HCT116 (cell line): Measurements from ENCODE around the gene CFAP46. TPM values are rescaled to one million over a fixed set of nuclear protein-coding genes. Genes with fewer than 3 reads are reported as not detected.

ENCODE experiments used
- ATAC-seq: fragments of 200-7000 bp; cut with Tn5 transposase; 2 replicates; pipeline ENCODE4 v1.9.1; 2020; ENCODE audit warnings: mild to moderate bottlenecking, moderate library complexity
- BruUV-seq: library from RNA; stranded (reverse); fragments of 400-500 nt; replicated peaks from 2 replicates; lab custom pipeline; 2021; lab: Mats Ljungman, UMichigan
- CTCF ChIA-PET: fragments of 300-600 bp; sonication (Branson Sonifier 250); formaldehyde crosslinking; loops from one replicate; lab custom pipeline; 2021; ENCODE audit warnings: antibody characterized with exemption; lab: Charles Lee
- POLR2A ChIA-PET: fragments of 300-600, 350-600 bp; sonication (Branson Sonifier 250); formaldehyde crosslinking; loops from one replicate; lab custom pipeline; 2021; ENCODE audit warnings: antibody characterized with exemption; lab: Charles Lee
- RAD21 ChIA-PET, 2 experiments: fragments of 300-600 bp; sonication (Branson Sonifier 250); formaldehyde crosslinking; loops; one replicate each; lab custom pipeline; 2023; ENCODE audit warnings: low total read pairs in 2 of 2; ENCODE audit not compliant: uncharacterized antibody in 2 of 2, unreplicated experiment in 2 of 2, low non-redundant PET in 1 of 2; lab: Charles Lee
- DNase-seq: peaks from one replicate; pipeline ENCODE4 v3.0.0-alpha.2; 2010; ENCODE audit warnings: low read depth, low spot score
- H2AFZ ChIP-seq: fragments of 200-600 bp; shearing (Covaris generic), sonication (generic); 2 replicates; pipeline ENCODE4 v1.6.1; 2017; ENCODE audit warnings: low read depth, mixed run types, mixed read lengths, antibody characterized with exemption, low read length; ENCODE audit not compliant: poor library complexity, severe bottlenecking
- H3K27ac ChIP-seq: 2 replicates; pipeline ENCODE4 v1.5.1; 2012; ENCODE audit warnings: low read depth, low read length
- H3K27me3 ChIP-seq: fragments of 200-600 bp; sonication (generic); 2 replicates; pipeline ENCODE4 v1.6.1; 2016; ENCODE audit warnings: mixed run types, low read length, mixed read lengths; ENCODE audit not compliant: insufficient read depth
- H3K36me3 ChIP-seq, 2 experiments: fragments of 200-500 bp in 1 of 2; fragments of 200-600 bp in 1 of 2; sonication (Bioruptor generic) in 1 of 2; sonication (generic) in 1 of 2; 2 replicates each; pipeline versions ENCODE4 v1.5.1 to v1.6.1; 2014 to 2016; ENCODE audit warnings: low read length in 2 of 2, inconsistent platforms in 1 of 2, mixed read lengths in 1 of 2, mixed run types in 1 of 2; ENCODE audit not compliant: insufficient read depth in 2 of 2, control insufficient read depth in 1 of 2
- H3K4me1 ChIP-seq, 2 experiments: fragments of 200-600 bp in 1 of 2; sonication (generic) in 1 of 2; 2 replicates each; pipeline versions ENCODE4 v1.5.1 to v1.6.1; 2012 to 2017; ENCODE audit warnings: low read length in 2 of 2, inconsistent platforms in 1 of 2, mild to moderate bottlenecking in 1 of 2, mixed read lengths in 1 of 2, mixed run types in 1 of 2, moderate library complexity in 1 of 2; ENCODE audit not compliant: insufficient read depth in 2 of 2, control insufficient read depth in 1 of 2
- H3K4me2 ChIP-seq: fragments of 200-600 bp; sonication (generic); 2 replicates; pipeline ENCODE4 v1.6.1; 2017; ENCODE audit warnings: mixed run types, low read length, mixed read lengths
- H3K4me3 ChIP-seq, 2 experiments: fragments of 200-600 bp in 1 of 2; sonication (generic) in 1 of 2; replicated peaks in 1 of 2; 2 replicates each; pipeline ENCODE4 v1.5.1; 2011 to 2016; ENCODE audit warnings: low read length in 2 of 2, control low read depth in 1 of 2, low read depth in 1 of 2, mild to moderate bottlenecking in 1 of 2, mixed read lengths in 1 of 2, mixed run types in 1 of 2
- H3K79me2 ChIP-seq: fragments of 200-600 bp; sonication (generic); 2 replicates; pipeline ENCODE4 v1.6.1; 2017; ENCODE audit warnings: mild to moderate bottlenecking, mixed run types, low read length, moderate library complexity, mixed read lengths; ENCODE audit not compliant: insufficient read depth
- H3K9ac ChIP-seq: fragments of 200-600 bp; sonication (generic); 2 replicates; pipeline ENCODE4 v1.6.1; 2016; ENCODE audit warnings: low read length, mixed read lengths
- H3K9me2 ChIP-seq: fragments of 200-600 bp; sonication (generic), shearing (Covaris generic); 2 replicates; pipeline ENCODE4 v1.6.1; 2017; ENCODE audit warnings: mixed run types, mild to moderate bottlenecking, moderate library complexity; ENCODE audit not compliant: insufficient read depth
- H3K9me3 ChIP-seq, 2 experiments: fragments of 200-500 bp in 1 of 2; fragments of 200-600 bp in 1 of 2; sonication (Bioruptor generic) in 1 of 2; sonication (generic) in 1 of 2; 2 replicates each; pipeline ENCODE4 v1.6.1; 2014 to 2017; ENCODE audit warnings: low read length in 2 of 2, mixed read lengths in 2 of 2, inconsistent platforms in 1 of 2, low read depth in 1 of 2, mild to moderate bottlenecking in 1 of 2, mixed run types in 1 of 2, moderate library complexity in 1 of 2; ENCODE audit not compliant: control insufficient read depth in 1 of 2, insufficient read depth in 1 of 2
- H4K20me1 ChIP-seq: fragments of 200-600 bp; sonication (generic), shearing (Covaris generic); 2 replicates; pipeline ENCODE4 v1.6.1; 2017; ENCODE audit warnings: mixed run types, mild to moderate bottlenecking, moderate library complexity; ENCODE audit not compliant: insufficient read depth
- CBX3 ChIP-seq: IDR thresholded peaks from 2 replicates; pipeline ENCODE4 v1.6.1; 2012; ENCODE audit warnings: low read depth
- CEBPB ChIP-seq: IDR thresholded peaks from 2 replicates; pipeline ENCODE4 v1.6.1; 2012; ENCODE audit warnings: low read depth
- ELF1 ChIP-seq: IDR thresholded peaks from 2 replicates; pipeline ENCODE4 v1.6.1; 2012; ENCODE audit warnings: low read depth, borderline replicate concordance
- JUND ChIP-seq: IDR thresholded peaks from 2 replicates; pipeline ENCODE4 v1.6.1; 2012
- SP1 ChIP-seq: IDR thresholded peaks from 2 replicates; pipeline ENCODE4 v1.6.1; 2012; ENCODE audit warnings: low read depth
- SRF ChIP-seq: IDR thresholded peaks from 2 replicates; pipeline ENCODE4 v1.6.1; 2012; ENCODE audit warnings: low read depth
- ZNF274 ChIP-seq: fragments of 200-500 bp; sonication (Bioruptor generic); IDR thresholded peaks from 2 replicates; pipeline ENCODE4 v1.6.1; 2014; ENCODE audit warnings: mild to moderate bottlenecking, low read depth, low read length, inconsistent platforms
- intact Hi-C: fragments of 100-400 bp; cut with micrococcal nuclease; formaldehyde crosslinking; loops from 2 replicates; pipeline ENCODE4 v1.10.0; 2022
- total RNA-seq: library from RNA; stranded (reverse); gene quantifications from one replicate; pipeline ENCODE4 v1.2.1, GENCODE V29; 2021; ENCODE audit not compliant: unreplicated experiment
- TF ChIP-seq, protein P1 (sequence below), 3 experiments: fragments of 200-600 bp in 1 of 3; sonication (generic) in 1 of 3; IDR thresholded peaks in 2 of 3; conservative IDR thresholded peaks in 1 of 3; 2 replicates each; pipeline ENCODE4 v1.5.1; 2012 to 2017; ENCODE audit warnings: low read depth in 2 of 3, low read length in 2 of 3, antibody characterized with exemption in 1 of 3, borderline replicate concordance in 1 of 3, control low read depth in 1 of 3, mild to moderate bottlenecking in 1 of 3, mixed read lengths in 1 of 3, mixed run types in 1 of 3, moderate library complexity in 1 of 3; ENCODE audit not compliant: insufficient read depth in 1 of 3

CFAP46 gene
- total RNA-seq, 1 experiment from 2014 or later: 1.4 TPM

- Histone ChIP-seq H3K4me3 (no peak overlapping the region), H2AFZ (no peak overlapping the region), H4K20me1 (no peaks in the 10 kb centered on the region), H3K27me3 (0 out of 2 replicates have a peak, but pooled peaks cover 6% of the 10 kb centered on the region), H3K9me2 (no peaks in the 10 kb centered on the region), H3K9ac (no peak overlapping the region), H3K79me2 (no peaks in the 10 kb centered on the region), H3K4me1 (peaks cover 0 to 7% of the 10 kb centered on the region in 2 experiments; a peak in 1 of 4 replicates), H3K9me3 (no peaks in the 10 kb centered on the region), H3K4me2 (no peak overlapping the region), H3K27ac (no peak overlapping the region), H3K36me3 (no peaks in the 10 kb centered on the region)
- ChIA-PET POLR2A (no interaction called here), CTCF (no interaction called here), RAD21 (no interaction called here)
- no peak for ATAC-seq
- no TSS peak for BruUV-seq
- TF ChIP-seq JUND: no peak
- no peak for TF ChIP-seq SRF
- no peak for TF ChIP-seq SP1
- no peak for TF ChIP-seq ELF1
- no peak for TF ChIP-seq CBX3
- no peak for TF ChIP-seq ZNF274
- no peak for TF ChIP-seq CEBPB
- TF ChIP-seq, protein P1, sequence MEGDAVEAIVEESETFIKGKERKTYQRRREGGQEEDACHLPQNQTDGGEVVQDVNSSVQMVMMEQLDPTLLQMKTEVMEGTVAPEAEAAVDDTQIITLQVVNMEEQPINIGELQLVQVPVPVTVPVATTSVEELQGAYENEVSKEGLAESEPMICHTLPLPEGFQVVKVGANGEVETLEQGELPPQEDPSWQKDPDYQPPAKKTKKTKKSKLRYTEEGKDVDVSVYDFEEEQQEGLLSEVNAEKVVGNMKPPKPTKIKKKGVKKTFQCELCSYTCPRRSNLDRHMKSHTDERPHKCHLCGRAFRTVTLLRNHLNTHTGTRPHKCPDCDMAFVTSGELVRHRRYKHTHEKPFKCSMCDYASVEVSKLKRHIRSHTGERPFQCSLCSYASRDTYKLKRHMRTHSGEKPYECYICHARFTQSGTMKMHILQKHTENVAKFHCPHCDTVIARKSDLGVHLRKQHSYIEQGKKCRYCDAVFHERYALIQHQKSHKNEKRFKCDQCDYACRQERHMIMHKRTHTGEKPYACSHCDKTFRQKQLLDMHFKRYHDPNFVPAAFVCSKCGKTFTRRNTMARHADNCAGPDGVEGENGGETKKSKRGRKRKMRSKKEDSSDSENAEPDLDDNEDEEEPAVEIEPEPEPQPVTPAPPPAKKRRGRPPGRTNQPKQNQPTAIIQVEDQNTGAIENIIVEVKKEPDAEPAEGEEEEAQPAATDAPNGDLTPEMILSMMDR (IDR thresholded peaks at IDR 0.05 in 2 of 3, conservative IDR thresholded peaks at IDR 0.05 in 1 of 3; ENCODE audit: borderline replicate concordance in 1 of 3, insufficient read depth in 1 of 3, low read depth in 2 of 3, low read length in 2 of 3): no peak
- intact Hi-C loops: no loop called here
- DNase-seq: no peak
Observed at GRCh38 chr10:132945894-132946255, 3.5 kb upstream of the CFAP46 start.
